H1 (cell line): ENCODE measurements around the gene HEXIM1. TPM values are rescaled to one million over a fixed set of nuclear protein-coding genes. Genes with fewer than 3 reads are reported as not detected.

ENCODE experiments used
- TEAD4 ChIP-seq: IDR thresholded peaks from 2 replicates; pipeline ENCODE4 v1.6.1; 2012; ENCODE audit warnings: low read depth, low read length, inconsistent platforms, mixed read lengths
- polyA plus RNA-seq, 7 experiments: library from polyadenylated mRNA; depleted of rRNA in 3 of 7; stranded (reverse) in 5 of 7; unstranded in 2 of 7; fragments of >200 nt in 5 of 7; fragments of 200-250 nt in 2 of 7; gene quantifications; 1 replicate in 5 of 7; 2 replicates in 1 of 7; 4 replicates in 1 of 7; pipeline versions ENCODE4 v1.2.1 to v1.2.3, GENCODE V29; 2011 to 2013; ENCODE audit warnings: missing spikeins in 2 of 7, mixed read lengths in 2 of 7
- total RNA-seq: library from RNA; stranded (reverse); fragmentation: NEBNext Ultra II Directional; extraction: Animal tissue kit (Norgen Biotek cat#: 25700); gene quantifications from 2 replicates; pipeline ENCODE4 v1.2.1, GENCODE V29; 2021
- TF ChIP-seq, protein P1 (sequence below): fragments of 300-600 bp; sonication (generic); IDR thresholded peaks from 2 replicates; pipeline ENCODE4 v1.7.1; 2012; ENCODE audit warnings: low read length, moderate library complexity, mild to moderate bottlenecking, inconsistent platforms; ENCODE audit not compliant: insufficient replicate concordance
- TF ChIP-seq, protein P2 (sequence below): IDR thresholded peaks from 2 replicates; pipeline ENCODE4 v1.6.1; 2011; ENCODE audit warnings: low read length, improper control_type of control experiment

The HEXIM1 gene
- total and polyA plus RNA-seq, 2 of the 8 experiments (the other 6 are each of a cell fraction or from before 2014, with no cell fraction given), result 9.1 to 38.3 TPM

- TF ChIP-seq, protein P1, sequence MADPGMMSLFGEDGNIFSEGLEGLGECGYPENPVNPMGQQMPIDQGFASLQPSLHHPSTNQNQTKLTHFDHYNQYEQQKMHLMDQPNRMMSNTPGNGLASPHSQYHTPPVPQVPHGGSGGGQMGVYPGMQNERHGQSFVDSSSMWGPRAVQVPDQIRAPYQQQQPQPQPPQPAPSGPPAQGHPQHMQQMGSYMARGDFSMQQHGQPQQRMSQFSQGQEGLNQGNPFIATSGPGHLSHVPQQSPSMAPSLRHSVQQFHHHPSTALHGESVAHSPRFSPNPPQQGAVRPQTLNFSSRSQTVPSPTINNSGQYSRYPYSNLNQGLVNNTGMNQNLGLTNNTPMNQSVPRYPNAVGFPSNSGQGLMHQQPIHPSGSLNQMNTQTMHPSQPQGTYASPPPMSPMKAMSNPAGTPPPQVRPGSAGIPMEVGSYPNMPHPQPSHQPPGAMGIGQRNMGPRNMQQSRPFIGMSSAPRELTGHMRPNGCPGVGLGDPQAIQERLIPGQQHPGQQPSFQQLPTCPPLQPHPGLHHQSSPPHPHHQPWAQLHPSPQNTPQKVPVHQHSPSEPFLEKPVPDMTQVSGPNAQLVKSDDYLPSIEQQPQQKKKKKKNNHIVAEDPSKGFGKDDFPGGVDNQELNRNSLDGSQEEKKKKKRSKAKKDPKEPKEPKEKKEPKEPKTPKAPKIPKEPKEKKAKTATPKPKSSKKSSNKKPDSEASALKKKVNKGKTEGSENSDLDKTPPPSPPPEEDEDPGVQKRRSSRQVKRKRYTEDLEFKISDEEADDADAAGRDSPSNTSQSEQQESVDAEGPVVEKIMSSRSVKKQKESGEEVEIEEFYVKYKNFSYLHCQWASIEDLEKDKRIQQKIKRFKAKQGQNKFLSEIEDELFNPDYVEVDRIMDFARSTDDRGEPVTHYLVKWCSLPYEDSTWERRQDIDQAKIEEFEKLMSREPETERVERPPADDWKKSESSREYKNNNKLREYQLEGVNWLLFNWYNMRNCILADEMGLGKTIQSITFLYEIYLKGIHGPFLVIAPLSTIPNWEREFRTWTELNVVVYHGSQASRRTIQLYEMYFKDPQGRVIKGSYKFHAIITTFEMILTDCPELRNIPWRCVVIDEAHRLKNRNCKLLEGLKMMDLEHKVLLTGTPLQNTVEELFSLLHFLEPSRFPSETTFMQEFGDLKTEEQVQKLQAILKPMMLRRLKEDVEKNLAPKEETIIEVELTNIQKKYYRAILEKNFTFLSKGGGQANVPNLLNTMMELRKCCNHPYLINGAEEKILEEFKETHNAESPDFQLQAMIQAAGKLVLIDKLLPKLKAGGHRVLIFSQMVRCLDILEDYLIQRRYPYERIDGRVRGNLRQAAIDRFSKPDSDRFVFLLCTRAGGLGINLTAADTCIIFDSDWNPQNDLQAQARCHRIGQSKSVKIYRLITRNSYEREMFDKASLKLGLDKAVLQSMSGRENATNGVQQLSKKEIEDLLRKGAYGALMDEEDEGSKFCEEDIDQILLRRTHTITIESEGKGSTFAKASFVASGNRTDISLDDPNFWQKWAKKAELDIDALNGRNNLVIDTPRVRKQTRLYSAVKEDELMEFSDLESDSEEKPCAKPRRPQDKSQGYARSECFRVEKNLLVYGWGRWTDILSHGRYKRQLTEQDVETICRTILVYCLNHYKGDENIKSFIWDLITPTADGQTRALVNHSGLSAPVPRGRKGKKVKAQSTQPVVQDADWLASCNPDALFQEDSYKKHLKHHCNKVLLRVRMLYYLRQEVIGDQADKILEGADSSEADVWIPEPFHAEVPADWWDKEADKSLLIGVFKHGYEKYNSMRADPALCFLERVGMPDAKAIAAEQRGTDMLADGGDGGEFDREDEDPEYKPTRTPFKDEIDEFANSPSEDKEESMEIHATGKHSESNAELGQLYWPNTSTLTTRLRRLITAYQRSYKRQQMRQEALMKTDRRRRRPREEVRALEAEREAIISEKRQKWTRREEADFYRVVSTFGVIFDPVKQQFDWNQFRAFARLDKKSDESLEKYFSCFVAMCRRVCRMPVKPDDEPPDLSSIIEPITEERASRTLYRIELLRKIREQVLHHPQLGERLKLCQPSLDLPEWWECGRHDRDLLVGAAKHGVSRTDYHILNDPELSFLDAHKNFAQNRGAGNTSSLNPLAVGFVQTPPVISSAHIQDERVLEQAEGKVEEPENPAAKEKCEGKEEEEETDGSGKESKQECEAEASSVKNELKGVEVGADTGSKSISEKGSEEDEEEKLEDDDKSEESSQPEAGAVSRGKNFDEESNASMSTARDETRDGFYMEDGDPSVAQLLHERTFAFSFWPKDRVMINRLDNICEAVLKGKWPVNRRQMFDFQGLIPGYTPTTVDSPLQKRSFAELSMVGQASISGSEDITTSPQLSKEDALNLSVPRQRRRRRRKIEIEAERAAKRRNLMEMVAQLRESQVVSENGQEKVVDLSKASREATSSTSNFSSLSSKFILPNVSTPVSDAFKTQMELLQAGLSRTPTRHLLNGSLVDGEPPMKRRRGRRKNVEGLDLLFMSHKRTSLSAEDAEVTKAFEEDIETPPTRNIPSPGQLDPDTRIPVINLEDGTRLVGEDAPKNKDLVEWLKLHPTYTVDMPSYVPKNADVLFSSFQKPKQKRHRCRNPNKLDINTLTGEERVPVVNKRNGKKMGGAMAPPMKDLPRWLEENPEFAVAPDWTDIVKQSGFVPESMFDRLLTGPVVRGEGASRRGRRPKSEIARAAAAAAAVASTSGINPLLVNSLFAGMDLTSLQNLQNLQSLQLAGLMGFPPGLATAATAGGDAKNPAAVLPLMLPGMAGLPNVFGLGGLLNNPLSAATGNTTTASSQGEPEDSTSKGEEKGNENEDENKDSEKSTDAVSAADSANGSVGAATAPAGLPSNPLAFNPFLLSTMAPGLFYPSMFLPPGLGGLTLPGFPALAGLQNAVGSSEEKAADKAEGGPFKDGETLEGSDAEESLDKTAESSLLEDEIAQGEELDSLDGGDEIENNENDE, result no peak
- no peak for TF ChIP-seq TEAD4
- TF ChIP-seq, protein P2, sequence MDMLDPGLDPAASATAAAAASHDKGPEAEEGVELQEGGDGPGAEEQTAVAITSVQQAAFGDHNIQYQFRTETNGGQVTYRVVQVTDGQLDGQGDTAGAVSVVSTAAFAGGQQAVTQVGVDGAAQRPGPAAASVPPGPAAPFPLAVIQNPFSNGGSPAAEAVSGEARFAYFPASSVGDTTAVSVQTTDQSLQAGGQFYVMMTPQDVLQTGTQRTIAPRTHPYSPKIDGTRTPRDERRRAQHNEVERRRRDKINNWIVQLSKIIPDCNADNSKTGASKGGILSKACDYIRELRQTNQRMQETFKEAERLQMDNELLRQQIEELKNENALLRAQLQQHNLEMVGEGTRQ, result no peak
- TF ChIP-seq, all 59 proteins: peak for 0
Measured at GRCh38 chr17:45123076-45123770, 25.1 kb upstream of the HEXIM1 start (continued).
